NCI-H526 treated with DMSO at 0.1 percent for 48 hours (cell line): ENCODE results near the gene ESRRB.
"Not testable (repeated sequence)": the region's sequence is repeated elsewhere in the genome, so short reads cannot be mapped to it uniquely, and the experiment has no call there.

ENCODE experiments used
- DNase-seq: peaks from one replicate; lab custom pipeline; 2025; lab: John Stamatoyannopoulos, UW

Gene ESRRB

GRCh38 chr14:76497550-76498462 lies 121.9 kb downstream of the ESRRB start:
- DNase-seq = no peak

- DNase-seq = no peak
Measured at GRCh38 chr14:76498463-76498935, 122.6 kb downstream of the ESRRB start.

DNA sequence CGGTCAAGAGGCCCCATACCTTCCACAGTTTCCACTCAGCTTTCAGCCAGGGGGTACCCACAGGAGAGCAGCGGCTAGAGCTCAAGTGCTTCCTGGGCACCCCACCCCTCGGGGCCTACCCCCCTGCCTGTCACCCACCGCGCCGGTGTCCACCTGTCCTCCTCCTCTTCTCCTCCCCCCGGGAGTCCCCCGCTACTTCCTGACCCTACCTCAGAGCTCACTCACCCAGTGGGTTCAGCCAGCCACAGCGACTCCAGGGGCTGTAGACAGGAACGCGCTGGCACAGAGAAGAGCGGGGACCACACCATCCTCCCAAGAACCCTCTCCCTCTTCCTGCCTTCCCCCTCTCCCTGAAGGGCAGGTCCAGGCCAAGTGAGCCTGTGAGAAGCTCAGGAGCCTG lies 123.0 kb downstream of the ESRRB start:
- no peak for DNase-seq

GRCh38 chr14:76499399-76499798 lies 123.5 kb downstream of the ESRRB start:
- no peak for DNase-seq

DNA sequence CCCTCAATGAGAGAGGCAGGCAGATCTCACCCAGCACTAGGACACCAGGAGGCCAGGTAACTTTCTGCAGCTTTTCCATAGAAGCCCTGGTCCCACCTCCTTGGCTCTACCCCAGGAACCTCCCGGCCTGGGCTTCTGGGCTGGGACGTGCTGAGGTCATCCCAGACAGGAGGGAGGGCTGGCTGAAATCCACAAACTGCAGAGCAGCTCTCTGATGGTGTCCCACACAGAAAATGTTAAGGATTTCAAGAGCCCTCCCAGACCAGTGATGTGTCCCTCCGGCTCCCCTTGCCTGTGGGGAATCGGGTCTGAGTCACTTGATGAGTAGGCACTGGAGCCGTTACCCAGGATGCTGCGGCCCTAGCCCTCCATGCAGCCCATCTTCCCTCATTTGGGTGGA lies 124.1 kb downstream of the ESRRB start:
- no peak for DNase-seq

DNA sequence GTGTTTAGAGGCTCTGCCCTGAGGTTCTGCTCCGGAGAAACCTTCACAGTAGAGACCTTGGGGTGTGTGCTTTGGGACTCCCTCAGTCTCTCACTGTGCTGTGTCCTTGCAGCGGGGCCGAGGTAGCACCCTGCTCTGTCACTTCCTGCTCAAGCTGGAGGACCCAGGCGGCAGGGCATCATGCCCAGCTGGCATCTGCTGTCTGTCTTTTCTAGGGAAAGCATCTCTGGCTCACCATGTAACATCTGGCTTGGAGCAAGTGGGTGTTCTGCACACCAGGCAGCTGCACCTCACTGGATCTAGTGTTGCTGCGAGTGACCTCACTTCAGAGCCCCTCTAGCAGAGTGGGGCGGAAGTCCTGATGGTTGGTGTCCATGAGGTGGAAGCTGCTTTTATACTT lies 124.5 kb downstream of the ESRRB start:
- no peak for DNase-seq

DNA sequence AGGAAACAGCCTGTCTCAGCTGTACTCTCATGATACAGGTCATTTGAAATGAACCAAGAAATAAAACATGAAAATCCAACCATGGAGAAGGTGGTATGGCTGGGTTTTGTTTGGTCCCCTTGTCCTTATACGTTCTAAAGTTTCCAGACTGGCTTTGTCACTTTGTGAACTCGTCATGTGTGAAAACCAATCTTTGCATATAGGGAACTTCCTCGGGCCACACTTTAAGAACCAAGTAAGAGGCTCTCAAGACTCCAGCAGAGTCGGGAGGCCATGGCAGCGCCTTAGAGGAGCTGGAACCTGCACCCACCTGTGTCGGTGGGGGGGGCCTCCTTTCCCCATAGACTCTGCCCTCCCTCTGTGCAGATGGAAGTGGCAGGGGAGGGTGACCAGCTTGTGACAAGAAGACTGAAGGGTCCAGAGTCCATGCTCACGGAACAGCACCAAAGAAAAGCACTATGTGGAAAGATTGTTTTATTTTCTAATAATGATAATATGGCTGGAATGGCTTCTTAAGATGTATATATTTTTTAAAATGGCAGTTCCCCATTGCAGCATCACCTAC lies 125.3 kb downstream of the ESRRB start:
- no peak for DNase-seq

DNA sequence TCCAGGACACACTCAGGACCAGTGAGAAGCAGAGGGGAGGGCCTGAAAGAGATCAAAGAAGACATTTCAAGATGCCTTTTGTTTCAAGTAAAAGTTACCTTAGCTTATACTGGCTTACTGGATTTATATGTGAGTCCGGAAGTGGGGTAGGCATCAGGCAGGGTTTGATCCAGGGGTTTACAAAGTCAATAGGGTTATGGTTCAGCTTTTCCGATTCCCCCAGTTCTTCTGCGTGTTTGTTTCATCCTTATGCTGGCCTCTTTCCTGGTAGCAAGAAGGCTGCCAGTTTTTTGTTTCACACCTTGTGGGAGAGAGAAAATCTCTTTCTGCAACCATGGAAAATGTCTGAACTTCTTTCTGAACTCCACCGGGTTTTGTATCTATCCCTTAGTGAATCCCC lies 126.3 kb downstream of the ESRRB start:
- DNase-seq = no peak

- no peak for DNase-seq
Measured at GRCh38 chr14:76502638-76503037, 126.7 kb downstream of the ESRRB start.

- DNase-seq = no peak
Measured at GRCh38 chr14:76509311-76509710, 133.4 kb downstream of the ESRRB start.

GRCh38 chr14:76510181-76510580 lies 134.2 kb downstream of the ESRRB start:
- DNase-seq = no peak

GRCh38 chr14:76514213-76514998 lies 138.5 kb downstream of the ESRRB start:
- DNase-seq = peak; percentile 13

- no peak for DNase-seq
Measured at GRCh38 chr14:76516884-76517283, 140.9 kb downstream of the ESRRB start.

- DNase-seq = no peak
Measured at GRCh38 chr14:76518366-76518765, 142.4 kb downstream of the ESRRB start.

GRCh38 chr14:76525106-76525821 lies 149.3 kb downstream of the ESRRB start:
- no peak for DNase-seq

DNA sequence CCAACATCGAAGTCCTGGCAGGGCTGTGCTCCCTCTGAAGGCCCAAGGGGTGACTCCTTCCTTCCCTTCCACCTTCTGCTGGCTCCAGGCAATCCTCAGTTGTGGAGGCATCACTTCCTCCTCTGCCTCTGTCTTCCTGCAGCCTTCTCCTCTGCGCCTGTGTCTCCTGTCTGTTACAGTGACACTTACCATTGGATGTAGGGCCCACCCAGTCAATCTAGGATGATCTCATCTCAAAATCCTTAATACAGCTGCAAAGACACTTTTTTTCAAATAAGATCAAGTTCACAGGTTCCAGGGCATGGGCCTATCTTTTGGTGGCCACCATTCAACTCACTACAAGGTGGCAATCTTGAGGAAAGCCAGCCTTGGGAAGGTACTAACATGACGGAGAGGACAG lies 155.1 kb downstream of the ESRRB start:
- DNase-seq = no peak

DNA sequence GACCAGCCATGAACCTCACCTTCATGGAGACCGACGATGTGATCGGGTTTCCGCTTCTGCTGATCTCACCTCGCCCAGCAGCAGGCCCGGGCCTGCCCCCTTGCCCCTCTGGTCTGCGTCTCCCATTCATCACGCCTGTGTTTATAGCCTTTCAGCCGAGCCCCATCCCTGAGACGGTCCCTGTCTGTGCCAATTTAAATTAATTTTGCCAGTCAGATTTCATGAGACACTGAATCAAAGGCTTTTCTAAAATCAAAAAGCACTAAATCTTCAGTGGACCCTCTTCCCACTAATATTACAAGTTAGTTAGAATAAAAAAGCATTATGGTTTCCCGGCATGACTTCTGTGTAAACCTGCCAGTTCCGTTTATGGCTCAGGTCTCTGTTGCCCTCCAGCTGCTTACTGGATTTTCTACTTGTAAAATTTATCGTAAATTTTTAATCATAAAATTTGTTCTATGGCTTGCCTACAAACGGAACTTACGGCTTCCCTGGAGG lies 155.9 kb downstream of the ESRRB start:
- peak; percentile 18 for DNase-seq

GRCh38 chr14:76536636-76537035 lies 160.7 kb downstream of the ESRRB start:
- not testable (repeated sequence) for DNase-seq

- no peak for DNase-seq
Measured at GRCh38 chr14:76537906-76538647, 162.1 kb downstream of the ESRRB start.

GRCh38 chr14:76538648-76539008 lies 162.7 kb downstream of the ESRRB start:
- DNase-seq = no peak

DNA sequence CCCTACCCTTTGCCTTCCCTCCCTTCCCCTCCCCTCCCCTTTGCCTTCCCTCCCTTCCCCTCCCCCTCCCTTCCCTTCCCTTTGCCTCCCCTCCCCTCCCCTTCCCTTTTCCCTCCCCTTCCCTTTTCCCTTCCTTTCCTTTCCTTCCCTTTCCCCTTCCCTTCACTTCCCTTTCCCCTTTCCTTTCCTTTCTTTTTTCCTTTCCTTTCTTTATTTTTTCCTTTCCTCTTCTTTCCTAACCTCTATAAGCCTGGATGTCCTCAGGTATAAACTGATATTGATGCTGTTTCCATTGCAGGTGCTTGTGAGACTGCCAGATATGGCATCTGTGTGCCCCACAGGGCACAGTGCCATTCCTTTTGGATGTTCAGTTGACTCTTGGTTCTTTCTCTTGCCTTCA lies 163.2 kb downstream of the ESRRB start:
- no peak for DNase-seq
